Cardiac fibroblast (primary cell): ENCODE data around the gene LRRC18.

ENCODE experiments used
- DNase-seq, 2 donors: peaks; one replicate each; pipeline versions ENCODE4 v3.0.0 to v3.0.0-alpha.2; 2010; ENCODE audit warnings: low read depth in 2 of 2
- H3K4me3 ChIP-seq, 2 donors: replicated peaks in 1 of 2; 1 replicate in 1 of 2; 2 replicates in 1 of 2; pipeline ENCODE4 v1.5.1; 2011; ENCODE audit warnings: low read depth in 2 of 2, low read length in 2 of 2, mild to moderate bottlenecking in 2 of 2, moderate library complexity in 1 of 2
- CTCF ChIP-seq: IDR thresholded peaks from one replicate; pipeline ENCODE4 v1.5.1; 2011; ENCODE audit warnings: low read depth, mild to moderate bottlenecking, low read length, inconsistent platforms

Gene LRRC18

GRCh38 chr10:48964038-48964437 lies 24.4 kb upstream of the LRRC18 start:
- TF ChIP-seq CTCF, result no peak
- no peak overlapping the region for H3K4me3 ChIP-seq
- DNase-seq, result no peak

GRCh38 chr10:48958598-48959190 lies 19.1 kb upstream of the LRRC18 start:
- H3K4me3 ChIP-seq, result no peak overlapping the region
- no peak for TF ChIP-seq CTCF
- no peak for DNase-seq

GRCh38 chr10:48957361-48958151 lies 17.9 kb upstream of the LRRC18 start:
- no peak for TF ChIP-seq CTCF
- no peak overlapping the region for H3K4me3 ChIP-seq
- DNase-seq, result no peak

- no peak for TF ChIP-seq CTCF
- no peak for DNase-seq
- no peak overlapping the region for H3K4me3 ChIP-seq
Observed at GRCh38 chr10:48951707-48952106, 12.1 kb upstream of the LRRC18 start.

- no peak for DNase-seq
- TF ChIP-seq CTCF, result no peak
- no peak overlapping the region for H3K4me3 ChIP-seq
Observed at GRCh38 chr10:48948470-48949037, 8.9 kb upstream of the LRRC18 start.

- no peak overlapping the region for H3K4me3 ChIP-seq
- TF ChIP-seq CTCF, result no peak
Observed at GRCh38 chr10:48947690-48948469, 8.2 kb upstream of the LRRC18 start.

More at GRCh38 chr10:48947690-48948469, 8.2 kb upstream of the LRRC18 start:
- no peak for DNase-seq
